Astrocyte (in vitro differentiated cells and primary cell): ENCODE measurements around the gene L3MBTL4. TPM values are rescaled to one million over a fixed set of nuclear protein-coding genes. Genes with fewer than 3 reads are reported as not detected.

ENCODE experiments used
- DNase-seq: peaks from one replicate; pipeline ENCODE4 v3.0.0-alpha.2; 2010; ENCODE audit warnings: low read depth
- FAIRE-seq: peaks from 2 replicates; lab custom pipeline; 2011; peaks lifted over from hg19 to GRCh38; lab: Jason Lieb, UNC
- H2AFZ ChIP-seq: 2 replicates; pipeline ENCODE4 v1.6.0; 2012; ENCODE audit warnings: low read depth, low read length, inconsistent platforms
- H3K27ac ChIP-seq: 2 replicates; pipeline ENCODE4 v1.5.1; 2011; ENCODE audit warnings: low read depth, low read length, inconsistent platforms
- H3K27me3 ChIP-seq: 2 replicates; pipeline ENCODE4 v1.6.0; 2011; ENCODE audit warnings: low read length, inconsistent platforms; ENCODE audit not compliant: insufficient read depth
- H3K36me3 ChIP-seq: 2 replicates; pipeline ENCODE4 v1.5.1; 2011; ENCODE audit warnings: low read length, inconsistent platforms; ENCODE audit not compliant: insufficient read depth
- H3K4me1 ChIP-seq: 2 replicates; pipeline ENCODE4 v1.5.1; 2011; ENCODE audit warnings: low read length, inconsistent platforms; ENCODE audit not compliant: insufficient read depth
- H3K4me2 ChIP-seq: 2 replicates; pipeline ENCODE4 v1.6.0; 2012; ENCODE audit warnings: low read length, inconsistent platforms
- H3K4me3 ChIP-seq: 2 replicates; pipeline ENCODE4 v1.5.1; 2011; ENCODE audit warnings: low read depth, mild to moderate bottlenecking, low read length, inconsistent platforms; ENCODE audit not compliant: insufficient read depth
- H3K79me2 ChIP-seq: 2 replicates; pipeline ENCODE4 v1.6.0; 2012; ENCODE audit warnings: mild to moderate bottlenecking, low read length, inconsistent platforms; ENCODE audit not compliant: insufficient read depth
- H3K9ac ChIP-seq: 2 replicates; pipeline ENCODE4 v1.6.0; 2012; ENCODE audit warnings: mild to moderate bottlenecking, low read length, inconsistent platforms
- H3K9me3 ChIP-seq: 2 replicates; pipeline ENCODE4 v1.5.1; 2012; ENCODE audit warnings: low read depth, mild to moderate bottlenecking, low read length, inconsistent platforms; ENCODE audit not compliant: insufficient read depth
- H4K20me1 ChIP-seq: 2 replicates; pipeline ENCODE4 v1.6.0; 2012; ENCODE audit warnings: low read length, inconsistent platforms; ENCODE audit not compliant: insufficient read depth
- H3K27ac Mint-ChIP-seq: one replicate; pipeline ENCODE4 v1.8.0; 2021; ENCODE audit warnings: mild to moderate bottlenecking, mixed read lengths; ENCODE audit not compliant: unreplicated experiment
- H3K27me3 Mint-ChIP-seq: one replicate; pipeline ENCODE4 v1.8.0; 2021; ENCODE audit warnings: low read depth, mixed read lengths; ENCODE audit not compliant: unreplicated experiment
- H3K36me3 Mint-ChIP-seq: one replicate; pipeline ENCODE4 v1.8.0; 2021; ENCODE audit warnings: low read depth, mixed read lengths; ENCODE audit not compliant: unreplicated experiment
- H3K4me1 Mint-ChIP-seq: one replicate; pipeline ENCODE4 v1.8.0; 2021; ENCODE audit warnings: low read depth, mixed read lengths; ENCODE audit not compliant: unreplicated experiment
- H3K4me3 Mint-ChIP-seq: one replicate; pipeline ENCODE4 v1.8.0; 2021; ENCODE audit warnings: mild to moderate bottlenecking, moderate library complexity, mixed read lengths; ENCODE audit not compliant: unreplicated experiment
- H3K9me3 Mint-ChIP-seq: one replicate; pipeline ENCODE4 v1.8.0; 2021; ENCODE audit warnings: mild to moderate bottlenecking, mixed read lengths; ENCODE audit not compliant: unreplicated experiment
- CTCF ChIP-seq: IDR thresholded peaks from 2 replicates; pipeline ENCODE4 v1.5.1; 2011; ENCODE audit warnings: low read depth, mild to moderate bottlenecking, inconsistent platforms, low read length, moderate library complexity; ENCODE audit not compliant: insufficient read depth
- EZH2 ChIP-seq: IDR thresholded peaks from 2 replicates; pipeline ENCODE4 v1.6.1; 2012; ENCODE audit warnings: mild to moderate bottlenecking, low read length, inconsistent platforms; ENCODE audit not compliant: insufficient read depth
- total RNA-seq: library from RNA; stranded (reverse); gene quantifications from 2 replicates; pipeline ENCODE4 v1.2.1, GENCODE V29; 2021

The L3MBTL4 gene
- total RNA-seq, 1 donor from 2014 or later, result 0.52 TPM

GRCh38 chr18:6249788-6250187 is 164.9 kb downstream of the L3MBTL4 start:
- no peak overlapping the region for H3K27ac Mint-ChIP-seq
- Histone ChIP-seq H3K79me2 (no peaks in the 10 kb centered on the region), H3K4me2 (no peak overlapping the region), H3K4me3 (no peak overlapping the region), H3K9ac (no peak overlapping the region), H4K20me1 (no peaks in the 10 kb centered on the region), H3K9me3 (no peaks in the 10 kb centered on the region), H3K36me3 (no peaks in the 10 kb centered on the region), H3K4me1 (no peaks in the 10 kb centered on the region), H3K27ac (no peak overlapping the region), H3K27me3 (no peaks in the 10 kb centered on the region), H2AFZ (no peak overlapping the region)
- peaks cover 1% of the 10 kb centered on the region for H3K27me3 Mint-ChIP-seq
- TF ChIP-seq EZH2 (no peak), CTCF (no peak)
- no peak for DNase-seq
- H3K4me1 Mint-ChIP-seq, result peaks cover 2% of the 10 kb centered on the region
- no peaks in the 10 kb centered on the region for H3K36me3 Mint-ChIP-seq
- FAIRE-seq, result no peak
- no peaks in the 10 kb centered on the region for H3K9me3 Mint-ChIP-seq
- H3K4me3 Mint-ChIP-seq, result no peak overlapping the region

- Mint-ChIP-seq H3K36me3 (no peaks in the 10 kb centered on the region), H3K4me1 (no peaks in the 10 kb centered on the region), H3K27me3 (no peaks in the 10 kb centered on the region), H3K27ac (no peak overlapping the region), H3K4me3 (no peak overlapping the region), H3K9me3 (no peaks in the 10 kb centered on the region)
- no peaks in the 10 kb centered on the region for H3K27me3 ChIP-seq
- no peaks in the 10 kb centered on the region for H3K79me2 ChIP-seq
- FAIRE-seq (no peak), DNase-seq (no peak)
- no peak overlapping the region for H2AFZ ChIP-seq
- no peak overlapping the region for H3K27ac ChIP-seq
- no peak overlapping the region for H3K4me2 ChIP-seq
- no peaks in the 10 kb centered on the region for H3K36me3 ChIP-seq
- no peaks in the 10 kb centered on the region for H4K20me1 ChIP-seq
- no peaks in the 10 kb centered on the region for H3K9me3 ChIP-seq
- no peaks in the 10 kb centered on the region for H3K4me1 ChIP-seq
- no peak for TF ChIP-seq EZH2
- TF ChIP-seq CTCF, result no peak
- no peak overlapping the region for H3K9ac ChIP-seq
- no peak overlapping the region for H3K4me3 ChIP-seq
Observed at GRCh38 chr18:6249170-6249569, 165.5 kb downstream of the L3MBTL4 start.

DNA sequence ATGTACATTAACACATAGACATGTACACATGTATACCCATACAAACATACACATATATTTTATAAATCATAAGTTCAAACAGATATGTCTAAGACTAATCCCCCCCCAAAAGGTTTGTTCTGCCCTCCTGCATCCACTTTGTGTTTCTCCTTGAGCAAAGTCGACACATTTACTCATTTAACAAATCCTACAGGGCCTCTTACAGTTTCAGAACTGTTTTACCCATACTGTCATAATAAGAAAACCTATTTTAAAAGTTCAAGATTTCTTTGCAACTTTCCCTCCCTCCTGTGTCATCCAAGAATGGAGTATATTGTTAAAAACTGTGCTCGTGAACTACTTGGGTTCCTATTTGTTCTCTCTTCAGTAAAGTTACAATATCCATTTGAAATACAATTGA is 166.7 kb downstream of the L3MBTL4 start:
- Mint-ChIP-seq H3K27me3 (no peaks in the 10 kb centered on the region), H3K9me3 (no peaks in the 10 kb centered on the region), H3K4me3 (no peak overlapping the region), H3K4me1 (no peaks in the 10 kb centered on the region), H3K27ac (no peak overlapping the region), H3K36me3 (no peaks in the 10 kb centered on the region)
- Histone ChIP-seq H3K27me3 (no peaks in the 10 kb centered on the region), H3K4me2 (no peak overlapping the region), H3K79me2 (no peaks in the 10 kb centered on the region), H3K4me3 (no peak overlapping the region), H2AFZ (no peak overlapping the region), H3K27ac (no peak overlapping the region), H4K20me1 (no peaks in the 10 kb centered on the region), H3K36me3 (no peaks in the 10 kb centered on the region), H3K9ac (no peak overlapping the region), H3K4me1 (no peaks in the 10 kb centered on the region), H3K9me3 (no peaks in the 10 kb centered on the region)
- no peak for TF ChIP-seq CTCF
- no peak for TF ChIP-seq EZH2
- DNase-seq, result no peak
- no peak for FAIRE-seq
